Mucosa of descending colon (tissue), 3 donors: ENCODE data around the gene PCDH9. TPM values are rescaled to one million over a fixed set of nuclear protein-coding genes. Genes with fewer than 3 reads are reported as not detected.

Experiments
- ATAC-seq: fragments of 200-7000 bp; cut with Tn5 transposase; one replicate; pipeline ENCODE4 v1.9.1; 2020; ENCODE audit warnings: mild to moderate bottlenecking, moderate library complexity
- DNase-seq, 3 donors: peaks; one replicate each; pipeline ENCODE4 v3.0.0-alpha.2; 2020
- H3K36me3 ChIP-seq: fragments of 200-600 bp; one replicate; pipeline ENCODE4 v1.8.0; 2021; ENCODE audit warnings: low read depth, mild to moderate bottlenecking
- H3K4me1 ChIP-seq: fragments of 200-600 bp; one replicate; pipeline ENCODE4 v1.8.0; 2021; ENCODE audit warnings: low read depth, mild to moderate bottlenecking
- H3K4me3 ChIP-seq: fragments of 200-600 bp; one replicate; pipeline ENCODE4 v1.8.0; 2021; ENCODE audit warnings: mild to moderate bottlenecking
- H3K9me3 ChIP-seq: fragments of 200-600 bp; one replicate; pipeline ENCODE4 v1.8.0; 2021; ENCODE audit warnings: mild to moderate bottlenecking
- intact Hi-C, 2 donors: fragments of 100-400 bp; cut with DNase I in 1 of 2; cut with micrococcal nuclease in 1 of 2; formaldehyde crosslinking; loops; one replicate each; pipeline versions ENCODE4 v1.11.0 to v1.11.1; 2022; cut with DNase I, micrococcal nuclease
- total RNA-seq, 3 donors: library from RNA; stranded (reverse); fragmentation: NEBNext Ultra II Directional in 2 of 3; extraction: Animal tissue kit (Norgen Biotek cat#: 25700) in 2 of 3; gene quantifications; one replicate each; pipeline versions ENCODE4 v1.2.1 to v1.2.4, GENCODE V29; 2021 to 2023
- TF ChIP-seq, protein P1 (sequence below): fragments of 200-600 bp; IDR thresholded peaks from one replicate; pipeline ENCODE4 v1.8.0; 2022; ENCODE audit warnings: antibody characterized with exemption, mild to moderate bottlenecking
- donor health status: DM: no; HTN: no; CAD: no; lungs with moderate emphysema.
- donor health status: DM: no; HTN: no; CAD: no.
- donor health status: DM: no; HTN: yes; CAD: no.

Gene PCDH9
- total RNA-seq, 3 donors from 2014 or later = 0.58 to 5.0 (median 0.80) TPM

DNA sequence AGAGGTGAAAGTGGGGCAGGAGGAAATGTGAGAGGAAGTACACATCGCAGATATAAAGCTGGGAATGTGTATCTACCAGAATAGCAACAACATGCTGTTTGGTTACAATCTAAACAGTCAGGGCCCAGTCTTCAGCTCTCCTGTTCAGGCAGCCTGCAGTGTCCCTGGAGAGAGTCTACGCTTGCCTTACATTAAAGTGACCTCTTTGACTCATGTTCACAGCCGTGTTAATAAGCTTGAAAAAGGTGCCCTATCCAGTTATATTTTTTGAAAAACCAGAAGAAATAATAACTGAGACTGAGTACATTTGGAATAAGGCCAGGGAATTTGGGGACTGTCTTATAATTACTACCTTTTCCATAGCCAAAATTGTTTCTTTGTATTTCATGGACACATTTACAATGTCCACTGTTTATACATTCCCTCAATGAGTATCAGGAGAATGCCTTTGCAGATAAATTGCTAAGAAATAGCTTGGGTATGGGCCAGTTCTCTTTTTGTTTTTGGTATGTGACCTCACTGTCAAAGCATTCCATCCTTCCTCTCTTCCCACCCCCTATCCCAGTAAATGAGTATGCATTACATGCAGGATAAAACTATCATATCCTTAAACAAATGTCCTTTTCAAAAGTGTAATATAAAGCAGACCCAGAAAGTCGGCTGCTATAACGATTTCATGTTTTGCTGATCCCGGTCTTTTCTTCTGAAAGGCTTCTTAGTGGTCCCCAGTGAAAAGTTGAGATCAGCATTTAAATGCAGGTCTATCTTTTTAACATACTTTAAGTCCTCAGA, 82.6 kb downstream of the PCDH9 start:
- intact Hi-C loops = no loop called here
- Histone ChIP-seq H3K4me1 (no peaks in the 10 kb centered on the region), H3K4me3 (no peak overlapping the region), H3K9me3 (no peaks in the 10 kb centered on the region), H3K36me3 (no peaks in the 10 kb centered on the region)
- DNase-seq = no peak
- ATAC-seq = no peak
- TF ChIP-seq, protein P1, sequence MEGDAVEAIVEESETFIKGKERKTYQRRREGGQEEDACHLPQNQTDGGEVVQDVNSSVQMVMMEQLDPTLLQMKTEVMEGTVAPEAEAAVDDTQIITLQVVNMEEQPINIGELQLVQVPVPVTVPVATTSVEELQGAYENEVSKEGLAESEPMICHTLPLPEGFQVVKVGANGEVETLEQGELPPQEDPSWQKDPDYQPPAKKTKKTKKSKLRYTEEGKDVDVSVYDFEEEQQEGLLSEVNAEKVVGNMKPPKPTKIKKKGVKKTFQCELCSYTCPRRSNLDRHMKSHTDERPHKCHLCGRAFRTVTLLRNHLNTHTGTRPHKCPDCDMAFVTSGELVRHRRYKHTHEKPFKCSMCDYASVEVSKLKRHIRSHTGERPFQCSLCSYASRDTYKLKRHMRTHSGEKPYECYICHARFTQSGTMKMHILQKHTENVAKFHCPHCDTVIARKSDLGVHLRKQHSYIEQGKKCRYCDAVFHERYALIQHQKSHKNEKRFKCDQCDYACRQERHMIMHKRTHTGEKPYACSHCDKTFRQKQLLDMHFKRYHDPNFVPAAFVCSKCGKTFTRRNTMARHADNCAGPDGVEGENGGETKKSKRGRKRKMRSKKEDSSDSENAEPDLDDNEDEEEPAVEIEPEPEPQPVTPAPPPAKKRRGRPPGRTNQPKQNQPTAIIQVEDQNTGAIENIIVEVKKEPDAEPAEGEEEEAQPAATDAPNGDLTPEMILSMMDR = no peak

DNA sequence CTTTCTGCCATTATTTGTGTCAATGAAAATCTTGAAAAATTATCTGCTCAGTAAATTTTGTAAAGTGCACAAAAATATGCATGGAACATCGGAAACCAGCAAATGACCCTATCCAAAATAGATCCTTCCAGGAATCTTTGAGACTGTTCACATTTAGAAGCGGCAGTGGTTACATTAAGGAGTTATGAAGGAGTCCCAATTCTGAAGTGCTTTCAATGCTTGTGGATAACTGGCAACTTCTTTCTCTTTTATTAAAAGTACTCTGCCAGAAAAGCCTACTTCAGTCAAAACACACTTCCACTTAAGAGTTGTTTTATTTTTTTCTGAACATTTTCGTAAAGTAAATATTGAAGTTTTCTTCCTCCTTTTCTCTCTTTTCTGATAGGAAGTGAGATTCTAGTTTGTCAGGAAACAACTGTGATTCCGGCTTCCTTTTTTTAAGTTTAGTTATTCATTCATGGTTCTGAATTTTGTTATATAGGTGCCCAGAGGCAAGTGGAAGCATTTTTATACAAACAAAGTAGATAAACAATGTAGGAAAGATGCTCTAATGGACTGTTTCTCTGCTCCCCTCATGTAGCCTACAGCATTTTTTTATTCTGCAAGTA, 83.5 kb downstream of the PCDH9 start:
- TF ChIP-seq, protein P1 = no peak
- ATAC-seq (no peak), DNase-seq (no peak)
- intact Hi-C loops = no loop called here
- Histone ChIP-seq H3K9me3 (no peaks in the 10 kb centered on the region), H3K36me3 (no peaks in the 10 kb centered on the region), H3K4me1 (no peaks in the 10 kb centered on the region), H3K4me3 (no peak overlapping the region)

DNA sequence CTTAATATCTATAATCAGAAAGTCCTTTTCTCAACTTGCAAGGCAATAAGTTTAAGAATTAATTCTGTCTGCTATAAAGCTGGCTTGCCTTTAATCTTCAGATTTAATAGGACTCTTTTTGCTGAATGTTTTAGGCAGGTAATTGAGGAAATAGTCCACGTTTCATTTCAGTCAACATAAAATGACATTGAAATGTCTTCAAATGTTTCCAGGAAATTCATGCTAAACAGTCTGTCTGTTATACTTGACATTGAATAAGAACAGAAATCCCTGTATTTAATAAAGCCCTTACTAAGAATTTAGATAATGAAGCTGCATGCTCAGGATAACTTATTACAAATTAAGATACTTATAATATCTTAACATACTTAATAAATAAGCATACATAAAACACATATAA, 84.2 kb downstream of the PCDH9 start:
- TF ChIP-seq, protein P1 = no peak
- H3K36me3 ChIP-seq = no peaks in the 10 kb centered on the region
- H3K9me3 ChIP-seq = no peaks in the 10 kb centered on the region
- no peaks in the 10 kb centered on the region for H3K4me1 ChIP-seq
- ATAC-seq (no peak), DNase-seq (no peak)
- no peak overlapping the region for H3K4me3 ChIP-seq
- intact Hi-C loops = no loop called here

- H3K9me3 ChIP-seq = no peaks in the 10 kb centered on the region
- DNase-seq (no peak), ATAC-seq (no peak)
- TF ChIP-seq, protein P1 = no peak
- H3K36me3 ChIP-seq = no peaks in the 10 kb centered on the region
- intact Hi-C loops = no loop called here
- no peak overlapping the region for H3K4me3 ChIP-seq
- H3K4me1 ChIP-seq = no peaks in the 10 kb centered on the region
These were observed 86.5 kb downstream of the PCDH9 start for GRCh38 chr13:67143544-67144115.

DNA sequence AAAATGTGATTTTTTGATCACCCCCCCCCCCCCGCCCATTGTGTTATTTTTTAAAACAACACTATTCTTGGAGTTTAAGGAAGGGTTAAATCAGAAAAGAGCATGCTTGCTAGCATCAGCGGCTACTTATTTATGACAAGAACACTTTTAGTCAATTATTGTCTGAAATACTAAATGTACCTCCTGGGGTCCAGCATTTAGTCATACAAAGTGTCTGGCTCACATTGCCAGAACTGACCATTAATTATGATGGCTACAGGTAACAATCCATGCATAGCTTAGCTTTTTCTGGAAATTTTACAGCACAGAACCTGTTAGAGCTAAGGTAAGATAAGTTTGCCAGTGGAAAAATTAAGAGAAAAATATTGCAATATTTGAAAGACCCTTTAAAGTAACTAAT, 90.1 kb downstream of the PCDH9 start:
- ATAC-seq (no peak), DNase-seq (no peak)
- H3K4me1 ChIP-seq = no peaks in the 10 kb centered on the region
- TF ChIP-seq, protein P1 = no peak
- no peaks in the 10 kb centered on the region for H3K9me3 ChIP-seq
- intact Hi-C loops = no loop called here
- H3K4me3 ChIP-seq = no peak overlapping the region
- H3K36me3 ChIP-seq = no peaks in the 10 kb centered on the region
